OCI-LY7 (cell line): ENCODE results near the gene CLCNKB. TPM values are rescaled to one million over a fixed set of nuclear protein-coding genes. Genes with fewer than 3 reads are reported as not detected.

Experiments
- BruUV-seq: library from RNA; stranded (reverse); fragments of 400-500 nt; replicated peaks from 2 replicates; lab custom pipeline; 2021; lab: Mats Ljungman, UMichigan
- CTCF ChIA-PET: fragments of 300-600 bp; sonication (Branson Sonifier 250); formaldehyde crosslinking; loops from one replicate; lab custom pipeline; 2022; ENCODE audit warnings: antibody characterized with exemption; ENCODE audit not compliant: unreplicated experiment; lab: Charles Lee
- POLR2A ChIA-PET: fragments of 300-600 bp; sonication (Branson Sonifier 250); formaldehyde crosslinking; loops from one replicate; lab custom pipeline; 2022; ENCODE audit warnings: antibody characterized with exemption; lab: Charles Lee
- DNase-seq: peaks from one replicate; pipeline ENCODE4 v3.0.0-alpha.2; 2015; ENCODE audit warnings: low spot score
- H2AFZ ChIP-seq: fragments of 200-600 bp; sonication (generic), shearing (Covaris generic); 2 replicates; pipeline ENCODE4 v1.6.1; 2014; ENCODE audit warnings: mild to moderate bottlenecking, antibody characterized with exemption, low read length, moderate library complexity
- H3K27ac ChIP-seq: fragments of 200-600 bp; sonication (generic); 2 replicates; pipeline ENCODE4 v1.5.1; 2014; ENCODE audit warnings: mixed run types, low read depth, mild to moderate bottlenecking, moderate library complexity, low read length, inconsistent platforms; ENCODE audit not compliant: poor library complexity, severe bottlenecking
- H3K36me3 ChIP-seq: fragments of 200-600 bp; sonication (generic); 2 replicates; pipeline ENCODE4 v1.6.1; 2014; ENCODE audit warnings: mild to moderate bottlenecking, antibody characterized with exemption, low read length, moderate library complexity, mixed read lengths; ENCODE audit not compliant: insufficient read depth
- H3K4me1 ChIP-seq: fragments of 200-600 bp; sonication (generic); 2 replicates; pipeline ENCODE4 v1.5.1; 2014; ENCODE audit warnings: mild to moderate bottlenecking, low read length; ENCODE audit not compliant: insufficient read depth, poor library complexity, severe bottlenecking
- H3K4me2 ChIP-seq: fragments of 200-600 bp; sonication (generic); 2 replicates; pipeline ENCODE4 v1.6.1; 2014; ENCODE audit warnings: mild to moderate bottlenecking, low read length
- H3K4me3 ChIP-seq: fragments of 200-600 bp; sonication (generic); 2 replicates; pipeline ENCODE4 v1.5.1; 2014; ENCODE audit warnings: mild to moderate bottlenecking, low read depth, low read length; ENCODE audit not compliant: poor library complexity, severe bottlenecking
- H3K79me2 ChIP-seq: fragments of 200-600 bp; sonication (generic); 2 replicates; pipeline ENCODE4 v1.6.1; 2016; ENCODE audit warnings: low read depth, mild to moderate bottlenecking, low read length, moderate library complexity, mixed read lengths; ENCODE audit not compliant: insufficient read depth
- H3K9me2 ChIP-seq: fragments of 200-600 bp; sonication (generic); 2 replicates; pipeline ENCODE4 v1.6.1; 2016; ENCODE audit warnings: mild to moderate bottlenecking, low read length, mixed read lengths; ENCODE audit not compliant: insufficient read depth
- H3K9me3 ChIP-seq: fragments of 200-600 bp; sonication (generic); 2 replicates; pipeline ENCODE4 v1.6.1; 2014; ENCODE audit warnings: mild to moderate bottlenecking, mixed run types, low read length, mixed read lengths
- H4K20me1 ChIP-seq: fragments of 200-600 bp; sonication (generic); 2 replicates; pipeline ENCODE4 v1.6.1; 2014; ENCODE audit warnings: mild to moderate bottlenecking, antibody characterized with exemption, low read length, moderate library complexity, mixed read lengths; ENCODE audit not compliant: insufficient read depth
- CTCF ChIP-seq: fragments of 200-600 bp; sonication (generic); conservative IDR thresholded peaks from 2 replicates; pipeline ENCODE4 v1.5.1; 2014; ENCODE audit warnings: mild to moderate bottlenecking, antibody characterized with exemption, low read length, moderate library complexity, mixed read lengths
- EZH2phosphoT487 ChIP-seq: fragments of 200-600 bp; sonication (generic); IDR thresholded peaks from 2 replicates; pipeline ENCODE4 v1.6.1; 2018; ENCODE audit warnings: low read depth, borderline replicate concordance, mild to moderate bottlenecking, mixed run types, antibody characterized with exemption, low read length, moderate library complexity, mixed read lengths
- intact Hi-C: fragments of 100-400 bp; cut with micrococcal nuclease; formaldehyde crosslinking; loops from one replicate; pipeline ENCODE4 v1.10.0; 2022; ENCODE audit not compliant: unreplicated experiment
- total RNA-seq, 2 experiments: library from RNA; depleted of rRNA in 1 of 2; stranded (reverse); fragments of >200 nt in 1 of 2; shearing (Covaris generic) in 1 of 2; gene quantifications; 2 replicates each; pipeline ENCODE4 v1.2.3, GENCODE V29; 2014 to 2022

The CLCNKB gene
- total RNA-seq, 2 experiments from 2014 or later, result not detected

GRCh38 chr1:16046842-16047241, 3.3 kb downstream of the CLCNKB start:
- BruUV-seq, result no TSS peak
- Histone ChIP-seq H3K79me2 (no peaks in the 10 kb centered on the region), H4K20me1 (no peaks in the 10 kb centered on the region), H3K9me2 (no peaks in the 10 kb centered on the region), H3K4me2 (no peak overlapping the region), H3K4me1 (peaks cover 6% of the 10 kb centered on the region), H3K27ac (no peak overlapping the region), H3K9me3 (no peaks in the 10 kb centered on the region), H3K4me3 (no peak overlapping the region), H3K36me3 (no peaks in the 10 kb centered on the region), H2AFZ (no peak overlapping the region)
- intact Hi-C loops, result no loop called here
- ChIA-PET CTCF (interaction anchor here (0.5 kb wide), 1 partner anchor 8 kb away, joined by 8 read pairs; no protein-coding TSS in a partner anchor), POLR2A (interaction anchor here (0.6 kb wide), 1 partner anchor 578 kb away, joined by 5 read pairs; no protein-coding TSS in a partner anchor)
- TF ChIP-seq CTCF, result no peak
- TF ChIP-seq EZH2phosphoT487, result no peak
- no peak for DNase-seq

GRCh38 chr1:16047791-16048475, 4.4 kb downstream of the CLCNKB start:
- Histone ChIP-seq H3K9me3 (no peaks in the 10 kb centered on the region), H3K36me3 (no peaks in the 10 kb centered on the region), H4K20me1 (no peaks in the 10 kb centered on the region), H3K4me2 (no peak overlapping the region), H3K79me2 (no peaks in the 10 kb centered on the region), H3K27ac (no peak overlapping the region), H2AFZ (no peak overlapping the region), H3K4me1 (peaks cover 6% of the 10 kb centered on the region), H3K4me3 (no peak overlapping the region), H3K9me2 (no peaks in the 10 kb centered on the region)
- CTCF ChIA-PET, result no interaction called here
- no peak for DNase-seq
- BruUV-seq, result no TSS peak
- intact Hi-C loops, result no loop called here
- TF ChIP-seq EZH2phosphoT487 (no peak), CTCF (no peak)
- POLR2A ChIA-PET, result no interaction called here

GRCh38 chr1:16048573-16049189, 5.1 kb downstream of the CLCNKB start:
- intact Hi-C loops, result no loop called here
- ChIA-PET CTCF (no interaction called here), POLR2A (no interaction called here)
- H3K27ac ChIP-seq, result no peak overlapping the region
- TF ChIP-seq EZH2phosphoT487, result no peak
- 0 out of 2 replicates have a peak, but pooled peaks have one; percentile 22 for TF ChIP-seq CTCF
- no peaks in the 10 kb centered on the region for H3K9me2 ChIP-seq
- peak; percentile 51 for DNase-seq
- no peaks in the 10 kb centered on the region for H3K9me3 ChIP-seq
- no peaks in the 10 kb centered on the region for H3K79me2 ChIP-seq
- H4K20me1 ChIP-seq, result no peaks in the 10 kb centered on the region
- BruUV-seq, result no TSS peak
- H3K4me1 ChIP-seq, result peaks cover 6% of the 10 kb centered on the region
- H3K4me3 ChIP-seq, result no peak overlapping the region
- H3K36me3 ChIP-seq, result no peaks in the 10 kb centered on the region
- H2AFZ ChIP-seq, result no peak overlapping the region
- H3K4me2 ChIP-seq, result peak overlapping the region; percentile 50
